HG03571 (cell line): ENCODE results near the gene NAT9.

ENCODE experiments used
- ATAC-seq: cut with Tn5 transposase; IDR thresholded peaks from one replicate; pipeline ENCODE4 v1.9.1; 2021; ENCODE audit not compliant: unreplicated experiment

The NAT9 gene

GRCh38 chr17:74763565-74764387 is 12.4 kb downstream of the NAT9 start:
- ATAC-seq, result no peak

DNA sequence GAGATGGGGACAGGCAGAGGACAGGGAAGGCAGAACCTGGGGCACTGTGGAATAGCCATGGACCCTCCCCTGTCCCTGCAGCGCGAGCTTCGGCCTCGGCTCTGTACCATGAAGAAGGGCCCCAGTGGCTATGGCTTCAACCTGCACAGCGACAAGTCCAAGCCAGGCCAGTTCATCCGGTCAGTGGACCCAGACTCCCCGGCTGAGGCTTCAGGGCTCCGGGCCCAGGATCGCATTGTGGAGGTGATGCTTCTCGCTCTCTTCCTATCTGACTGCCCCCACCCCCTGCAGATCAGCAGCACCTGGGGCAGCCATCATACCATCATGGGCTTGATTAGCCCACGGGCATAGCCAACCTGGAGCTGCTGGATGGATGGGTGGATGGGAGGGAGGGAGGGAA is 14.2 kb downstream of the NAT9 start:
- no peak for ATAC-seq

DNA sequence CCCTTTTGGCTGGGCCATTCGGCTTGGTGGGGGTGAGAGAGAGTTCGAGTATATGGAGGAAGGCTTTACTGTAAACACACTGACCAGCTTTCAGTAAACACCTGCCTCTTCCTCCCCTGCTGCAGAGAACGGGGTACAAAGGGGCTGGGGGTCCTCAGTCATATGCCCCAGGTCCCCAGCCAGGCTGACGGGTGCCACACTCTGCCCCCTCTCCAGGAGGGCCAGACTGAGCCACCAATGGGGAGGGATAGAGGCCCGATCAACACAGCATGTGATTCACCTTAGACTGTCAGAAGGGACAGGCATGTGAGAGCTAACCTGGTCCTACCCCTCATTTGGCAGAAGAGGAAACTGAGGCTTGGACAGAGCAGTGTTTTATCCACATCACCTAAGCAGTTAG is 14.7 kb downstream of the NAT9 start:
- ATAC-seq, result no peak

DNA sequence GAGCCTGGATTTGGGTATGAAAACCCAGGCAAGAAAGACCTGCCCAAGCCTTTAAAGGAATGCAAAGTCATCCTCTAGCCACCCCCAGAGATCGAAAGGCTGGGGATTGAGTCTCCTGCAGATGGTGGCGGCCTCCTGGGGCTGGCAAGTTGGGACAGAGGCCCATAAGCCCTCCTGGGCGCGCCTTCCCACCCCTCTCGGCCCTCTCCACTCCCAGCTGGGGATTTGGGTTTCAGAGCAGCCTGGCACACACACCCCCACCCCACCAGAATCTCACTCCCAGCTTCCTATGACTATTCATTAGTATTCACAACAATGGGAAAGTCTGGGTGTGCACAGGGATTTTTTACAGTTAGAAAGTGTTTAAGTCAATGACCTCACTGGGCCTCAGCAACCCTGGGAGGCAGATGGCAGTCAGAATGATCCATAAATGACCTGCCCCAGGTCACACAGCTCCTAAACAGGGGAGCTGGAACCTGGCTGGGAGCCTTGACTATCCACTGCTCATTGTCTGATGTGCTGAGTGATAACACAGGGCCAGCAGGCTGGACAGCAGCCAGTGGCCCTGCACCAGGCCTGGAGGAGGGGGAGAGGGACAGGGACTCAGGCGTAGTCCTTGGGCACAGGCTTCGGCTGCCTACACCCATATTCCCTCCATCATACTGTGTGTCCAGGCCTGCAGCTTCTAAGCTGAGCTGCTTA is 15.6 kb downstream of the NAT9 start:
- ATAC-seq, result no peak

DNA sequence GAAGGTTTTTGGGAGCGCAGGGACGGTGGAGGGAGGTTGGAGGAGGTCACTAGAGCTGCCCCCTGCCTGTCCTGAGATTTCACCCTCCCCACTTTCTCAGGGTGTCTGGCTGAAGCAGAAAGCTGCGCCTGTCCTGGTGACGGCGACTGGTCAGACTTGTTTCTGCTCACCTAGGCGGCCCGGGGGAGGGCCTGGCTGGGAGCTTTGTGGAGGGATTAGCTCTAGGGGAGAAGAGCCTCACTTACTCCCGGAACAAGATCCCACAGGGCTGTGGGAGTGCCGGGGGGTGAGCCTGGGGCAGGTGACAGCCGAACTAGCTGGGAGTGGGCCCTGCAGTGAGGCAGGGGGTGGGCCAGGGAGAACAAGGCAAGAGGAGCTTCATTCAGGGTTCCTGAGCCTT is 16.2 kb downstream of the NAT9 start:
- ATAC-seq, result no peak

- ATAC-seq, result peak; percentile 83
Observed at GRCh38 chr17:74759243-74759801, 16.8 kb downstream of the NAT9 start.

DNA sequence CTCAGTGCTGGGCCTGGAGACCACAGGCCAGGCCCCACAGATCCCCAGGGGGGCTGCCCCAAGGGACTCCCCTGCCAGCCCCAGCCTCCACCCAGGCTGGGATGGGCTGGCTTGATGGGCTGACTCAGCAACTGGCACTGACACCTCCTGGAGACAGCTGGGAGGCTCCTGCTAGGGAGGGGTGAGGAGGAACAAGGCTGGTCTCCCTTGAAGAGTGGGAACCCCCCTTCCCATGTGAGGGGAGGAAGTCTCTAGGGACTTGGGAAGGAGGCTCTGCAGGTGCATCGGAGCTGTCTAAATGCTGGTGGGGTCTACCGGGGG is 17.3 kb downstream of the NAT9 start:
- no peak for ATAC-seq

DNA sequence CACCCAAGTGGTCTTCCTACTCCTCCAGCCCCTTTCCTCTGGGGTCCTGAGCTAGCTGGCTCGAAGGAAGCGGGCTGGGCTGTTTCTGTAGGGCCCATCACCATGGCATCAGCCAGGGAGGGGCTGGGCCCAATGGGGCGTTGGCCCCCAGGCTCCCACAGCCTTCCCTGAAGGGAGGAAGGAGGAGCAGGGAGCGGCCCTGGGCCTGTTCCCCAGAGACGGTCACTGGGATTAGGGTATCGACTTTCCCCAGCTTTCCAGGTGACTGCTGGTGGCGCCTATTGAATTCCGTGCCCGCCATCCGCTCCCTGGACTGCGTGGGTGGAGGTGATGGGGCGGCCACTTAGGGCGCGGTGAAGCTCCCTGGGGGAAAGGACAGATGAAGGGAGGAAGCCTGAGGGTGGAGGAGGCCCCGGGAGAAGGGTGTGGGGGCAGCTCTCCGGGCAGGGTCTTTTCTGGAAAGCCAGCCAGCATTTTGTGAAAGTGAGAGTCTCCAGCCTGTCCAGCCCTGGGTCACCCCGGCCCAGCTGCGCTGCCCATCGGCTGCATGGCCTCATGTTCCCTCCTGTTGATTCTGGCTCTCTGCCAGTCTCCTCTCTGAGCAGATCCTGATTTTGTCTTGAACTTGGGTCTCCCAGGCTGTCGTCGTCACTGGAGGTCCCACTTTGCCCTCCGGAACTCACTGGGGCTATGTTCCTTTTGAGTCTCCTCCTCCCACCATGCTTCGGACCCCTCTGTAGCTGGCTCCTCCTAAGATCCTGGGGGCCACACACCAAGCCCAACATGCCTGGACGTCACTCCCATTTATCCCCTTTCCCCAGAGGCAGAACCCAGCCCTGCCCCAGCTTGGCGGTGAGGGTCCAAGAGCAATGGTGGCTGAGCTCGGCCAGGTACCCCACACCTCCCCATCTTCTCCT is 18.0 kb downstream of the NAT9 start:
- ATAC-seq, result no peak

DNA sequence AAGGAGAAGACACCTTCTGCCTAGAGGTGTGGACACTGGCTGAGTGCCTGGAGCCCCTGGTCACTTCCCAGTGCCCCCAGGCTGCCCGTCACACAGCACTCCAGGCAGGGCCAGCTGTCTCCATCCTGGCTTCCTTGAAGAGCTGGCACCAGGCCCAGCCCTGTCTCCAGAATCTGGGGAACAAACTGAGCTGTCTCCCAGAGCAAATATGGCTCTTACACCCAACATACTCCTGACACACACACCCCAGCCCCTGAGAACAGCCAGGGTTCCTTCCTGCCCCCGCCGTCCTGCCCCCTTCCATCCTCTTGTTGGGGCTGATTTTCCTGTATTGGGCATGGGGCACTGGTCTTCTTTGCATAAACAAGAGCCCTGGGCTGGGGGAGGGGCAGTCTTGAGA is 18.6 kb downstream of the NAT9 start:
- ATAC-seq, result no peak

DNA sequence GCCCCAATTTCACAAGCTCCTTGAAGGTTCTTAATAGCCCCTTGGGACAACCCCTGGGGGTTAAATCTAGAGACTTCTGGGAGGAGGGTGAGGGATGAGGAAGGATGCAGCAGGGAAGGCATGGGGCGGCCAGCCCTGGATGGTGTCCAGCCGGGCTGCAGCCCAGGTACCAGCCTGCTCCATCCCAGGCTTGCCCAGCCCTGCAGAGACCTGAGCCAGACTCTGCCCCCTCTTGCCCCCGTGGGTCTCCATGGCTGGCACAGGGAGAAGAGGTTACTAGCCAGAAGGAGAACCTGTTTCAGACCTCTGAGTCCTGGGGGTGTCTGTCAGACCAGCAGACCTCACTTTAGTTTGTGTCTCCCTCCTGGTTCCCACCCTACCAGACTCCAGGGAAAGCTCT is 19.3 kb downstream of the NAT9 start:
- no peak for ATAC-seq

DNA sequence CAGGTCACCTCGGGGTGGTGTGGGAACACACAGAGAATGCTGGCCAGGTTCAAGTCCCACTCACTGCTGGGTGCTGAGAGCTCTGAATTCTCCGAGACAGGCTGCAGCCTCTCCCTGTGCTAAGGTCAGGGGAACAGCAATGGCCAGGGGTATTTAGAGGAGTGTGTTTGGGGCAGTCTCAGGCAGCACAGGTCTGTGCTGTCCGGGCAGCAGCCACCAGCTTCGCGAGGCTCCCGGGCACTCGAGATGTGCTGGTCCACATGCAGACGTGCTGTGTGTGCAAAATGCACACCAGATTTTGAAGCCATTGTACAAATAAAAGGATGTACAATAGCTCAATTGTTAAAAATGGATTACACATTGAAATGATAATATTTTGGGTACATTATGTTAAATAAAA is 20.6 kb downstream of the NAT9 start:
- ATAC-seq, result no peak

DNA sequence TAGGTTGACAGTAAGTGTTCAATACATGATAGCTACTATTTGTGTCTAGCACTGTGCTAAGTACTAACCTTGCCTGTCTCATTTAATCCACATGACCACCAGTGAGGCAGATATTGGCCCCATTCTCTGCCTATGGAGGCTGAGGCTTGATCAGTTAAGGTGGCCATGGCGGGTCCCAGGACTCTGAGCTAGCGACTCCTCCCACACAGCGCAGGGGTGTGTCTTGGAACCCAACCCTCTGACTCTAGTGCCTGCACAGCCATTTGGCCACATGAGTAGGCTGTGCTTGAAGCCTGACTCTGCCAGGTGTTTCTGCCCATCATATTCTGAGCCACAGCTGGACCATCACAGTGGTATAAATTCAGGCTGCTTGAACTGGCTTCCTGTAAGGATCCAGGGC is 21.3 kb downstream of the NAT9 start:
- no peak for ATAC-seq

DNA sequence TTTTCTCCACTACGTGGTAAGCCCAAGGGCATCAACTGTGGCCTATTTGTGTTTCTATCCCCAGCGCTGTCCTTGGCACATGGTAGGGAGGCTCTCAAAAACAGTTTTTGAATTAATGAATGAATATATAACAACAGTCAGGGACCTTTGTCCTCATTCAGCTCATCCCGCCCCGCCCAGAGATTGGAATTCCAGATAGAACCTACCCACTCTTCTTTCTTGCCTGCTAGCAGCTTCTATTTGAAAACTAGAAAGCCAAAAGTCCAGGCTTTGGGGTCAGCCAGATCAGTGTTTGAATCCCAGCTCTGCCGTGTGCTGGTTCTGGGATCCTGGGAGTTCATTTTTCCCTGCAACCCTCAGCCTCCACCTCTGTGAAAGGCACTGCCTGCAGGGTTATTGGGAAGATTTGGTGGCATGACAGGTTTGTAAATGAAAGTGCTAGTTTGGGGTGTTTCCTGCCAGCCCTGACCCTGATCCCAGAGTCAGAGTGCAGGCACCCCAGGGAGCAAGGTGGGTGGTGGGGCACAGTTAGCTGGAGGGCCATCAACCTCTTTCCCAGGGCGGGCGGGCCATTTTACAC is 23.2 kb downstream of the NAT9 start:
- ATAC-seq, result no peak

GRCh38 chr17:74752415-74752814 is 23.7 kb downstream of the NAT9 start:
- no peak for ATAC-seq

DNA sequence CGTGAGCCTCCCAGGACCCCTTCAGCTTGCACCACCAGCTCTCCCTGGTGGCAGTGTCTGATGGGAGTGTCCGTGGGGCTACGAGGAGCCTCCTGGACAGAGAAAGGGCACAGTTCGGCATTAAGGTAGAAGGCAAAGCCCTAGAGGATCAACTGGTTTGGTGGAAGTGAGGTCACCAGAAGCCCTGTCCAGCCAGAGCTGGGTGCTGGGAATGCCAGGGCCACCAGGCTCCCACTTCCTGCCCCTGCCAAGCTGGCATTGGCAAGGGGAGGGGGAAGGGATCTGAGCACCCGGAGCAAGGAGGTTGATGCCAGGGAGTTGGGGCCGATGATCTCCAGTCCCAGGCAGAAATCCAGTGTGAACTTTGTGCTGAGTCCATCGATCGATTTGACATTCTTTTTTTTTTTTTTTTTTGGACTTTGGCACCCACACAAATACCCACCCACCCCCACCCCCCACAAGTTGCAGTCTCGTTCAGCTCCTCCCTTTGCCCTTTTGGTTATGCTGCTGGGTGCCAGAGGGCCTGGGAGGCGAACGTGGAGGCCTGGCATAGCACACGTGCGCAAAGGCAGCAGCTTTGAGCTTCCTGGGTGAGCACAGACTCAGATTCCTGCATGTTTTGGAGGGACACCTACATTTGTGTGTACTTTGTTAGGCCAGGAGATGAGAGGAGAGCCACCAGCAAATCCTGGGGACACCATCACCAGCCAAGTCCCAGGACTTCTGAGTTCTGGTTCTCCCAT is 25.6 kb downstream of the NAT9 start:
- no peak for ATAC-seq

DNA sequence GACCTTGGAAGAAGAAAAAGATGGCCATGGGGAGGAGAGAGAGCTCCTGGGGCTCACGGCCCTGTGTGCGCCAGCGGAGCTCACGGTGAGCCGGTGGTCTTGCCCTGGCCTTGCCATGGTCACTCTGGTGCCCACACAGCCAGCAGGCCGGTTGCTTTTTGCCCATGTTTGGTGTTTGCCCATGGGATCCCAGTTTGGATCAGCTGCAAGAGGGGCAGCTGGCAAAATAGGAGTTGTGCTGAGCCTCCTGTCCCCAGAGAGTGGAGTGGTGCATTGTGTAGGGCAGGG is 26.2 kb downstream of the NAT9 start:
- no peak for ATAC-seq

- ATAC-seq, result peak; percentile 6
Observed at GRCh38 chr17:74749279-74750038, 26.7 kb downstream of the NAT9 start.

- ATAC-seq, result peak; percentile 84
Observed at GRCh38 chr17:74748529-74749278, 27.4 kb downstream of the NAT9 start, which contains the start of gene NHERF1. Gene NHERF1, plus strand, starts transcription at chr17:74748628. Its CDS starts 219 bp downstream, at chr17:74748847.

- ATAC-seq, result no peak
Observed at GRCh38 chr17:74748279-74748528, 27.9 kb downstream of the NAT9 start.
